NK-92 treated with Interleukin-12 subunit alpha and Interleukin-12 subunit beta, amount 100 ng/mL, for 24 hours (cell line): ENCODE data around the gene FCRL3.
A peak's percentile ranks its signal among the peaks of the same experiment; 100 is the strongest.

Experiments
- DNase-seq: peaks from one replicate; lab custom pipeline; 2025; lab: John Stamatoyannopoulos, UW

Gene FCRL3

DNA sequence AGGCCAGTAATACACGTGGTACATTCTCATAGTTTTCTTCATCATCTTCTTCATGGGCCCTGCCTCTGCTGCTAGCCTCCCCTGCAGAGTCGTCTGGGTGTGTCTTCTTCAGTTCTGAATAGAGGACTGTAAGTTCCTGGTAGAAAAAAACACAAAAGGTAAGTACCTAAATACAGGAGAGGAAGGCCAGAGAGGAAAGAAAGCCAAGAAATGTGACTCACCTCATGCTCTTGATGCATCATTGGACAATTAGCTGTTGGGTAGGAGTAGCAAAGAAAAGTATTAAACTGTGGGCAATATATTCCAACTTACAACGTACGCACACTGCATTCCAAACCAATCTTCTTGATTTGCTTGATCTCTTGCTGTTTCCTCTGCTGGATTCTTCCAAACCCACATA lies 21.8 kb downstream of the FCRL3 start:
- DNase-seq: no peak

DNA sequence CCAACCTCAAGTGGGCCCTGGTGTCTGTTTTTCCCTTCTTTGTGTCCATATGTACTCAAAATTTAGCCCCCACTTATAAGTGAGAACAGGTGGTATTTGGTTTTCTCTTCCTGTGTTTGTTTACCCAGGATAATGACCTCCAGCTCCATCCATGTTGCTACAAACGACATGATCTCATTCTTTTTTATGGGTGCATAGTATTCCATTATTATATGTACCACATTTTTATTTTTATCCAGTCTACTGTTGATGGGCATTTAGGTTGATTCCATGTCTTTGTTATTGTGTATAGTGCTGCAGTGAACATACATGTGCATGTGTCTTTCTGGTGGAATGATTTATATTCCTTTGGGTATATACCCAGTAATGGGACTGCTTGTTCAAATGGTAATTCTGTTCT lies 27.6 kb downstream of the FCRL3 start:
- DNase-seq: no peak

DNA sequence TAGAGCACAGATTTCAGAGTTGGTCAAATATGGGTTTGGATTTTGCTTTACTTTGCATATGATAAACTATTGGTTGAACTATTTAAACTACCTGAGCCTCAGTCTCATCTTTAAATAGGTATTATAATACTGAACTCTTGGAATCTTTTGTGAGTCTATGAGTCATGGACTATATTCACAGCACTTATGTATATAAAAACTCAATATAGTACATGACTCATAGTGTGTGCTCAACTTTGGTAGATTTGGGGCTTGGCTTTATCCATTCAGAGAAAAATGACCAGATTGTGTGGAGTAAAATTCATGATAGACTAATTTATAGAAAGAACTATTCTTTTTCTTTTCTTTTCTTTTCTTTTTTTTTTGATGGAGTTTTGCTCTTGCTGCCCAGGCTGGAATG lies 28.7 kb downstream of the FCRL3 start:
- DNase-seq: no peak

DNA sequence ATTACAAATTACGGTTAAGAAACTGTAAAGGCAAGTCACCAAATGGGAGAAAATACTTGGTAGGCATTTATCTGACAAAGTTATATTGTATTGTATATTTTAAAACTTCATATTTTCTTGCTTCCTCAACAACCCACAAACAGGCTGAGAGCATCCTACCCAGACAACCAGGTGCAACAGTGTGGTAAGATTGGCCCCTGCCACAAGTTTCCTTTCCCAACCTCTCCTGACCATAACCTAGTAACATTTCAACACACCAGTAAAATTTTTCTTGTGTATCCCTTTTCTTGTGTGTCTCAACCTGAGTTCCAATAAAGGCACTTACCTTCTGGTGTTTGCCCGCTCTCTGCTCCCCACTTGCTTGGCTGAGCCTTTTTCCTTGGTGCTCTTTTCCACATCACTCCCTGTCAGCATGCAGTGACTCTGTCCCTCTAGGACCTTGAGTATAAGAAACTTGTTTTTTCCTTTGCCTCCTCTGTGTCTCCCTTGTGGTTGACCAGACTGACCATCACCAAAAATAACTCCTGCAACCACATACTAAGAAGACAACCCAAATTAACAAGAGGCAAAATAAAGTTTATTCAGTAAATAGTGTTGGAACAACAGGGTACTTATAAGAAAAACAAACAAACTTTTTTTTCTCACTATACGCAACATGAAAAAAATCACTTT lies 40.9 kb downstream of the FCRL3 start:
- DNase-seq: peak; percentile 41

DNA sequence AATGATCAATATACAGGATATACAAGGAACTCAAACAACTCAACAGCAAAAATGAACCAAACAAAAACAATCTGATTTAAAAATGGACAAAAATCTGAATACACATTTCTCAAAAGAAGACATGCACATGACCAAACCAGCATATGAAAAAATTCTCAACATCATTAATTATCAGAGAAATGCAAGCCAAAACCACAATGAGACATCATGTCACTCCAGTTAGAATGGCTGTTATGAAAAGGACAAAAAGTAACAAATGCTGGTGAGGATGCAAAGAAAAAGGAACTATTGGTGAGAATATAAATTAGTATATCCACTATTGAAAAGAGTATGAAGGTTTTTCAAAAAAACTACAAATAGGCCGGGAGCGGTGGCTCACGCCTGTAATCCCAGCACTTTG lies 42.0 kb downstream of the FCRL3 start:
- no peak for DNase-seq

DNA sequence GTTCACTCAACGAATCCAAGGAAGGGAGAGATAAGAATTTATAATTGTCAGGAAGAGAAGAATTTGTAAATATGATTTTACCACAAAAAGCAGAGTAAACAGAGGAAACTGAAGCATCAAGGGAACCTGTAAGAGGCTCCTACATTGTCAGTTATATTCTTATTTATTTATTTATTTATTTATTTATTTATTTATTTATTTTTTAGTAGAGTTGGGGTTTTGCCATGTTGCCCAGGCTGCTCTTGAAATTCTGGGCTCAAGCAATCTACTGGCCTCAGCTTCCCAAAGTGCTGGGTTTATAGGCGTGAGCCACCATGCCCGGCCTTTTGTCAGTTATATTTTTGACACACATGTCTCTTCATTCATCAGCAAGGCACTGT lies 47.1 kb downstream of the FCRL3 start:
- DNase-seq: no peak

DNA sequence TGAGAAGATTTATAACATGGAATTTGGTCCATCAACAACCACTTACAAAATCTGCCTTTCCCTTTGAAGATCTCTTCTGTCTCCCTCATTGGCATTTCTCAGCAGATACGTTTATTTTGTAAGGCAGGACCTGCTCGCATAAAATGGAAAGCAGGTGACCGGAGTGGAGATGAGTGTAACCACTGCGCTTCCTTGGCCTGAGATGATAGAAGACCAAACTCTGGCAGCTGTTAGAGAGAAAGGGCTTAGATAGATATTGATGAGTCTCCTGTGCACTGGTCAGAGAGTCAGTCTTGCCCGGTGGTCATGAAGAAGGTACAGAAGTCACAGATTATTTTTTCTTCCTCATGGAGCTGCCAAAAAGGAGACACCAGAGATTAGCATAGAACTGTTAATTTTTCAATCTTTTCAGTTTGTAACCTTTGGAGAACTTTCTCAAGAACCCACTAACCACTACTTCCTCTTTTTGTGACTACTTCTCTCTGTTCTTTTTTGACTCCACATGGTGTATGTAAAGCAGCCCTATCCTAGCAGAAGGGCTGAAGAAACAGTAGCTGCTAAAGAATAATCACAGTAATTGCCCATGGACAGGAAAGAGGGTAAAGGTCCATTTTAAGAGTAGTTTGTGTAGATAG lies 47.6 kb downstream of the FCRL3 start:
- no peak for DNase-seq

DNA sequence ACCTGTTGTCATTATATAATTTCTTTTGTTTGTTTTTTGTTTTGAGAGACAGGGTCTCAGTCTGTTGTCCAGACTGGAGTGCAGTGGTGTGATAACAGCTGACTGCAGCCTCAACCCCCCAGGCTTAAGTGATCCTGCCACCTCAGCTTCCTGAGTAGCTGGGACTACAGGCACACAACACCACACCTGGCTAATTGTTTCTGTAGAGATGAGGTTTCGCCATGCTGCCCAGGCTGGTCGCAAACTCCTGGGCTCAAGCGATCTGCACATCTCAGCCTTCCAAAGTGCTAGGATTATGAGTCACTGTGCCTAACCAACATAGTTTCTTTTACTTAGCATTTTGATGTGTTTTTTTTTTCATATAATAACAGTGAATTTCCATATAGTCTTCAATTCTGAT lies 52.3 kb downstream of the FCRL3 start:
- no peak for DNase-seq

DNA sequence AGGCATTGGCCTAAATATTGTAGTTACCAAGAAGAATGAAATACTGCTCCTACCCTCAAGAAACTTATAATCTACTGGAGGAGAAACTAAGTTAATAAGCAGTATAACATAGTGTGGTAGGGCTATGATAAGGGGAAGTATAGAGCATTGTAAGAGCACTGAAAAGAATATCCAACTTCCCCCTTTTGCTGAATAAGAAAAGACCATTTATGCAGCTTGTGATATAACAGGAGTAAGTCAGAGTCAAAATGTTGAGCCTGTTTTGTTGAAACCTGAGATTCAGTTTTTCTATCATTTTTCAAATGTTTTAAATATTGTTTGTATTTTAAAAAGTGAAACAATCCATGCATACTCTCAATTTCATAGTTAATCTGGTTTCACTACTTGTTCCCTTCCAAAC lies 54.4 kb downstream of the FCRL3 start:
- DNase-seq: no peak

DNA sequence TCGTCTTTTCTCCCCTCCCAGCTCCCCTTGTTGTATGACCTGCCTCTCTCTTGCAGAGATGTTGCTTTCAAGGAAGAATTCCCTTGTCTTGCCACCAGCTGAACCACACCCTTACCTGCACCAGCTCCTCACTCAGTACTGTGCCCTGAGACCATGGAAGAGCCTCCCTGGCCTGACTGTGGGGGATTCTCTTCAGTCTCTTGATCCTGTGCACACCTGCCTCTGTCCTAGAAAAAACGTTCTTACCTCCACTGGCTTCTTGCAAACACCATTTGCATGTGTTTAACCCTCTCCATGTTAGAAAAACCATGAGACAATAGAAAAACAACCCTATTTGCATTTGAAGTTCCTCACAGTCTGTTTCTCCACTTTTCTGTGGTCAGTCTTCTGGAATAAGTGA lies 59.4 kb downstream of the FCRL3 start:
- no peak for DNase-seq

DNA sequence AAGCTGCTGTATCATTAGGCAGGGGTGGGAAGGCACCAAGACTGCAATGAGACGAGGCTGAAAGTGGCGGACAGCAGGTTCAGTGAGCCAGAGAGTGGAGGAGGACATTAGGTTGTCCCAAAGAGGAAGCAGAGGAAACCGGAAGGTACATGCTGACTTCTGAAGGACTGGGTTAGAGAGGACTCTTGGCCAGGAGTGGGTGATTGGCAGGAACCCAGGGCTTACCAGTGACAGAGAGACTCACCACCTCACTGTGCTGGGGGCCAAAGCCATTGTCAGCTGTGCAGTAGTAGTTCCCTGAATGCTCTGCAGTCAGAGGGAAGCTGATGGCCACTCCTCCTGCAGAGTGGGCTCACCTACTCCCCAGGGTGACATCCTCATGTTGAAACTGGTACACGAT lies 60.8 kb downstream of the FCRL3 start:
- DNase-seq: no peak

DNA sequence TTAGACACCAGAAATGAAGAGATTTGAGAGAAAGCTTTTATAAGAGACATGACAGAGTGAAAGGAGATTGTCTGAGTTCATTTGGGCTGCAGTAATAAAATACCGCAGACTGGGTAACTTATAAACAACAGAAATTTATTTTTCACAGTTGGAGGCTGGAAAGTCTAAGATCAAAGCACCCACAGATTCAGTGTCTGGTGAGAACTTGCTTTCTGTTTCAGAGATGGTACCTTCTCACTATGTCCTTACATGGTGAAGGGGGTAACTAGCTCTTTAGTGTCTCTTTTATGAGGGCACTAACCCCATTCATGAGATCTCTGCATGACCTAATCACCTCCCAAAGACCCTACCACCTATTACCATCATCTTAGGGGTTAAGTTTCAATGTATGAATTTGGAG lies 71.8 kb downstream of the FCRL3 start:
- DNase-seq: no peak
